22Rv1 (cell line): ENCODE measurements around the gene KLHL30.

Source experiments
- H3K27ac ChIP-seq: fragments of 450-650 bp; 2 replicates; pipeline ENCODE4 v1.5.1; 2017
- CTCF ChIP-seq: fragments of 450-650 bp; IDR thresholded peaks from 2 replicates; pipeline ENCODE4 v1.5.1; 2017; ENCODE audit warnings: mild to moderate bottlenecking
- ZFX ChIP-seq: fragments of 450-650 bp; IDR thresholded peaks from 2 replicates; pipeline ENCODE4 v1.6.1; 2017; ENCODE audit warnings: antibody characterized with exemption, borderline replicate concordance

KLHL30 gene, protein sequence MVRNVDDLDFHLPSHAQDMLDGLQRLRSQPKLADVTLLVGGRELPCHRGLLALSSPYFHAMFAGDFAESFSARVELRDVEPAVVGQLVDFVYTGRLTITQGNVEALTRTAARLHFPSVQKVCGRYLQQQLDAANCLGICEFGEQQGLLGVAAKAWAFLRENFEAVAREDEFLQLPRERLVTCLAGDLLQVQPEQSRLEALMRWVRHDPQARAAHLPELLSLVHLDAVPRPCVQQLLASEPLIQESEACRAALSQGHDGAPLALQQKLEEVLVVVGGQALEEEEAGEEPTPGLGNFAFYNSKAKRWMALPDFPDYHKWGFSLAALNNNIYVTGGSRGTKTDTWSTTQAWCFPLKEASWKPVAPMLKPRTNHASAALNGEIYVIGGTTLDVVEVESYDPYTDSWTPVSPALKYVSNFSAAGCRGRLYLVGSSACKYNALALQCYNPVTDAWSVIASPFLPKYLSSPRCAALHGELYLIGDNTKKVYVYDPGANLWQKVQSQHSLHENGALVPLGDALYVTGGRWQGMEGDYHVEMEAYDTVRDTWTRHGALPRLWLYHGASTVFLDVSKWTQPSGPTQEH

DNA sequence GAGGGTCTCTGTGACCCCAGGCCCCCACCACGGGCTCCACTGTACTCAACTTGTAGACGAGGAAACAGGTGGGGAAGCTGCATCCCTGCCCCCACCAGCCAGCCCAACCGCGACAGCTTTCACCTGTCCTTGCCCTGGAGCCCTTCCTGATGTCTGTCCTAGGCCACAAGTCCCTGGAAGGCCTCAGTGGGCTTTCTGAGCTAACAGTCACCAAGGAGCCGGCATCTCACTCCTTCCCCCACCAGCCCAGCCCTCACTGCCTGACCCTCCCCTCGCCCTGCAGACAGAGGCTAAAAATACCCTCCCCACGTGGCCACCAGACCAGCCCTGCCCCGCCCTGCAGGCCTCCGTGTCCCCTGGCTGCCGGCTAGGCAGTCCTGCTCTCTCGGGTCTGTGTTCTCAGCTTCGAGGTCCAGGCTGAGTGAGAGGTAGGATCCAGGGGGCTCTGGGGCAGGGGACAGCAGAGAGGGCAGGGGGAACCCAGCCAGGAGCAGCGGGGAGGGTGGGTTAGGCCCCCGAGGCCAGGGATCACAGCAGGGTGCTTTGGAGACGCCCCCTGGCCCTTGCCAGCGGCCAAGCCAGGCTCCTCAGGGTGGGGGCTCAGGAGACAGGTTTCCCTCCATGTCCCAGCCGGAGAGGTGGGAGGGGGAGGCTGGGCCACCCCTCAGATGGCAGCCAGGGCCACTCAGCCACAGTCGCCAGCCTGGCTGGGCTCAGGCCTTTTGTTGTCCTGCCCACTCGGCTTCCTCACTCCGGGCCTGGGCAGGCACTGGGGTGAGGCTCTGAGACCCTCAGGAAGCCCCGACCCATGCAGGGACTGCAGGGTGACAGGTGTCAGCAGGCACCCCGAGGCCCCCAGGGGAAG lies at the start of gene KLHL30:
TSS of gene KLHL30 (plus strand) at position 338 of the 865 bp plus-strand sequence. CDS start 2,087 bp downstream, outside the sequence.
- no peak within 1 kb of the TSS for H3K27ac ChIP-seq
- no peak for TF ChIP-seq CTCF
- no peak for TF ChIP-seq ZFX

- TF ChIP-seq CTCF (no peak), ZFX (no peak)
- H3K27ac ChIP-seq: no peak overlapping the region
Observed at GRCh38 chr2:238090887-238091286, 47.6 kb upstream of the KLHL30 start.

GRCh38 chr2:238091436-238092060 lies 46.9 kb upstream of the KLHL30 start:
- TF ChIP-seq CTCF: no peak
- TF ChIP-seq ZFX: no peak
- no peak overlapping the region for H3K27ac ChIP-seq

GRCh38 chr2:238092486-238093035 lies 45.9 kb upstream of the KLHL30 start:
- H3K27ac ChIP-seq: no peak overlapping the region
- TF ChIP-seq ZFX (no peak), CTCF (no peak)

DNA sequence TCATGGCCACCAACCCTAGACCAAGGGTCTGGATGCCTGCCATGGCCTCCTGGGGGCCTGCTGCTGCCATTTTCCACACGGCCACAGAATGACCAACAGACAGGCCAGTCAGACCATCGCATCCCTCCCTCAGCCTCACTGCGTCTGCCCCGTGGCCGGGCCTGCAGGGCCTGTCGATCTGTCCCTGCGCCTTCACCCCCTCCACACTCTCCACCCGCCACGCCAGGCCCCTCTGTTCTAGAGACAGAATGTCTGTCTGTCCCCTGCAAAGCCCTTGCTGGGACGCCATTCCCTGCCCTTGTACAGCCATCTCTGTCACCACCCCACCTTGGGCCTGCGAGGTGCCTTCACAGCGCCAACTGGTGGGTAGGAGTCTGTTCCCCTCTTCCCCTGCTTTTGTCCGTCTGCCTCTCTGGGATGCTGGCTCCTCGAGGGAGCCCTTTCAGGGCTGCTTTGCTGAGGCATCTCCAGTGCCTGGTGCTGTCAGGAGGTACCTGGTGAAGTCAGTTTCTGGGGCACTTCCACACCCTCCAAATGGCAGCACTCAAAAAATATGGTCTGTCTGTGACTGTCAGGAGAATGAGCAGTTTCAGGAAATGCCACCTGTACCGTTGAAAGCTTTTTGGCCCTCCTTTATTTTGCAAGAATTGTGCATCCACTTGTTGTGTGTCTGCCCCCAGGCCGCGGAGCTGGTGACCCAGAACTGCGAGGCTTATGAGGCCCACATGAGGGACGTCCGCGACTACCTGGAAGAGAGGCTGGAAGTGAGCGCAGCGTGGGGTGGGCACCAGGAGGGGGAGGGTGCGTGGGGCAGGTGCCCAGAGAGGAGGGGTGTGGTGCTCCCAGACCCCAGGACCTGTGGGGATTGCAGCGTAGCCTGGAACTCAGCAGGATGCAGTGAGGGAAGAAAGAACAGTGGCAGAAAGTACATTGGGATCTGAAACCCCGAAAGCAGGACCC lies 45.0 kb upstream of the KLHL30 start:
- TF ChIP-seq CTCF: no peak
- TF ChIP-seq ZFX: no peak
- no peak overlapping the region for H3K27ac ChIP-seq
